H1 (cell line): ENCODE results near the gene RSKR. TPM values are rescaled to one million over a fixed set of nuclear protein-coding genes. Genes with fewer than 3 reads are reported as not detected.

Experiments
- KDM5A ChIP-seq: fragments of 200-600 bp; IDR thresholded peaks from 2 replicates; pipeline ENCODE4 v1.7.1; 2012; ENCODE audit warnings: mild to moderate bottlenecking, low read length, inconsistent platforms, mixed read lengths
- polyA plus RNA-seq, 7 experiments: library from polyadenylated mRNA; depleted of rRNA in 3 of 7; stranded (reverse) in 5 of 7; unstranded in 2 of 7; fragments of >200 nt in 5 of 7; fragments of 200-250 nt in 2 of 7; gene quantifications; 1 replicate in 5 of 7; 2 replicates in 1 of 7; 4 replicates in 1 of 7; pipeline versions ENCODE4 v1.2.1 to v1.2.3, GENCODE V29; 2011 to 2013; ENCODE audit warnings: missing spikeins in 2 of 7, mixed read lengths in 2 of 7
- total RNA-seq: library from RNA; stranded (reverse); fragmentation: NEBNext Ultra II Directional; extraction: Animal tissue kit (Norgen Biotek cat#: 25700); gene quantifications from 2 replicates; pipeline ENCODE4 v1.2.1, GENCODE V29; 2021

The RSKR gene
- total and polyA plus RNA-seq, 2 of the 8 experiments (the other 6 are each of a cell fraction or from before 2014, with no cell fraction given), result 24.1 to 28.5 TPM

DNA sequence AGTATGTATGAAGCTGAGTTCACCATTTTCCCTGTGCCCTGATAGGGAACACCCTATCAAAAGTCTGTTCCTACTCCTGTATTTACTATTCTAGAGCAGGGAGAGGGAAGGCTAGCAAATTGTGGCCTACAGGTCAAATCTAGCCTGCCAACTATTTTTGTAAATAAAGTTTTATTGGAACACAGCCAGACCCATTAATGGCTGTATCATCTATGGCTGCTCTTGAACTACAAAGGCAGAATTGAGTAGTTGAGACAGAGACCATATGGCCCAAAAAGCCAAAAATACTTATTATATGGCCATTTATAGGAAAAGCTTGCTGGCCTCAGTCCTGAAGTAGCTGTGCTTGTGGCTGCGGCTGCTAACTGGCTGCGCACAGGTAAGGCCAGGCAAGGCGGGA is 33.0 kb downstream of the RSKR start (continued):
- no peak for TF ChIP-seq KDM5A
